HL-60 (cell line): ENCODE results near the gene RBM4.

Experiments used
- DNase-seq, 2 experiments: peaks; one replicate each; pipeline ENCODE4 v3.0.0-alpha.2; 2010 to 2020; ENCODE audit warnings: low read depth in 1 of 2, low spot score in 1 of 2
- H3K27ac ChIP-seq: fragments of 250-450 bp; sonication (Bioruptor Pico); replicated peaks from 2 replicates; pipeline ENCODE4 v1.5.1; 2020; ENCODE audit warnings: mild to moderate bottlenecking, moderate library complexity
- H3K27me3 ChIP-seq: fragments of 250-450 bp; sonication (Bioruptor Pico); 2 replicates; pipeline ENCODE4 v1.5.1; 2021; ENCODE audit warnings: mild to moderate bottlenecking, moderate library complexity; ENCODE audit not compliant: insufficient read depth, poor library complexity, severe bottlenecking
- H3K4me3 ChIP-seq: replicated peaks from 2 replicates; pipeline ENCODE4 v1.5.1; 2011; ENCODE audit warnings: mild to moderate bottlenecking, control low read depth, low read length; ENCODE audit not compliant: insufficient read depth
- GABPA ChIP-seq: IDR thresholded peaks from 2 replicates; pipeline ENCODE4 v1.6.1; 2012; ENCODE audit warnings: low read depth
- POLR2AphosphoS5 ChIP-seq: IDR thresholded peaks from 2 replicates; pipeline ENCODE4 v1.6.1; 2012; ENCODE audit warnings: low read depth
- SPI1 ChIP-seq: IDR thresholded peaks from 2 replicates; pipeline ENCODE4 v1.6.1; 2012; ENCODE audit warnings: low read depth, mild to moderate bottlenecking, borderline replicate concordance
- TF ChIP-seq, protein P1 (sequence below): IDR thresholded peaks from one replicate; pipeline ENCODE4 v1.5.1; 2011; ENCODE audit warnings: low read length, control low read depth, inconsistent platforms; ENCODE audit not compliant: insufficient read depth
- TF ChIP-seq, protein P2 (sequence below): IDR thresholded peaks from 2 replicates; pipeline ENCODE4 v1.6.1; 2012; ENCODE audit warnings: low read depth; ENCODE audit not compliant: insufficient replicate concordance

RBM4 gene

DNA sequence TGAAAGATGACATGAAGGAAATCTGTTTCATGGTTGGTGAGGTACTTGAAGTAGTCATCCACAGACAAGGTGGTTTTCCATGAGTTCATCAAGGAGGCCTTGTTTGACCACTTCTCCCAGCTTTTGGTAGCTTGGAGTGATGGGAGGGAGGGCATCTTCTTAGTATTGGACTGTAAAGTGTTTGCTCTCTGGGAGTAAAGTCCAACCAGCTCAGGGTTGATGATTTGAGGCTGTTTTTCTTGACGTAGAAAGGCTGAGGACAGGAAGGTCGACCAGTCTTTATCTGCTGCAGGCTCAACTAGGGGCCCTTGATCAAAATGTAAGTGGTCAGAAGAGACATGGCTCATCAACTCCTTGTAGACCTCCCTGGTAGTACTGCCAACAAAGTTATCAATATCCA is 47.3 kb upstream of the RBM4 start:
- no peaks in the 10 kb centered on the region for H3K27me3 ChIP-seq
- TF ChIP-seq, protein P1, sequence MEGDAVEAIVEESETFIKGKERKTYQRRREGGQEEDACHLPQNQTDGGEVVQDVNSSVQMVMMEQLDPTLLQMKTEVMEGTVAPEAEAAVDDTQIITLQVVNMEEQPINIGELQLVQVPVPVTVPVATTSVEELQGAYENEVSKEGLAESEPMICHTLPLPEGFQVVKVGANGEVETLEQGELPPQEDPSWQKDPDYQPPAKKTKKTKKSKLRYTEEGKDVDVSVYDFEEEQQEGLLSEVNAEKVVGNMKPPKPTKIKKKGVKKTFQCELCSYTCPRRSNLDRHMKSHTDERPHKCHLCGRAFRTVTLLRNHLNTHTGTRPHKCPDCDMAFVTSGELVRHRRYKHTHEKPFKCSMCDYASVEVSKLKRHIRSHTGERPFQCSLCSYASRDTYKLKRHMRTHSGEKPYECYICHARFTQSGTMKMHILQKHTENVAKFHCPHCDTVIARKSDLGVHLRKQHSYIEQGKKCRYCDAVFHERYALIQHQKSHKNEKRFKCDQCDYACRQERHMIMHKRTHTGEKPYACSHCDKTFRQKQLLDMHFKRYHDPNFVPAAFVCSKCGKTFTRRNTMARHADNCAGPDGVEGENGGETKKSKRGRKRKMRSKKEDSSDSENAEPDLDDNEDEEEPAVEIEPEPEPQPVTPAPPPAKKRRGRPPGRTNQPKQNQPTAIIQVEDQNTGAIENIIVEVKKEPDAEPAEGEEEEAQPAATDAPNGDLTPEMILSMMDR = no peak
- TF ChIP-seq GABPA = no peak
- TF ChIP-seq POLR2AphosphoS5 = no peak
- TF ChIP-seq SPI1 = no peak
- TF ChIP-seq, protein P2, sequence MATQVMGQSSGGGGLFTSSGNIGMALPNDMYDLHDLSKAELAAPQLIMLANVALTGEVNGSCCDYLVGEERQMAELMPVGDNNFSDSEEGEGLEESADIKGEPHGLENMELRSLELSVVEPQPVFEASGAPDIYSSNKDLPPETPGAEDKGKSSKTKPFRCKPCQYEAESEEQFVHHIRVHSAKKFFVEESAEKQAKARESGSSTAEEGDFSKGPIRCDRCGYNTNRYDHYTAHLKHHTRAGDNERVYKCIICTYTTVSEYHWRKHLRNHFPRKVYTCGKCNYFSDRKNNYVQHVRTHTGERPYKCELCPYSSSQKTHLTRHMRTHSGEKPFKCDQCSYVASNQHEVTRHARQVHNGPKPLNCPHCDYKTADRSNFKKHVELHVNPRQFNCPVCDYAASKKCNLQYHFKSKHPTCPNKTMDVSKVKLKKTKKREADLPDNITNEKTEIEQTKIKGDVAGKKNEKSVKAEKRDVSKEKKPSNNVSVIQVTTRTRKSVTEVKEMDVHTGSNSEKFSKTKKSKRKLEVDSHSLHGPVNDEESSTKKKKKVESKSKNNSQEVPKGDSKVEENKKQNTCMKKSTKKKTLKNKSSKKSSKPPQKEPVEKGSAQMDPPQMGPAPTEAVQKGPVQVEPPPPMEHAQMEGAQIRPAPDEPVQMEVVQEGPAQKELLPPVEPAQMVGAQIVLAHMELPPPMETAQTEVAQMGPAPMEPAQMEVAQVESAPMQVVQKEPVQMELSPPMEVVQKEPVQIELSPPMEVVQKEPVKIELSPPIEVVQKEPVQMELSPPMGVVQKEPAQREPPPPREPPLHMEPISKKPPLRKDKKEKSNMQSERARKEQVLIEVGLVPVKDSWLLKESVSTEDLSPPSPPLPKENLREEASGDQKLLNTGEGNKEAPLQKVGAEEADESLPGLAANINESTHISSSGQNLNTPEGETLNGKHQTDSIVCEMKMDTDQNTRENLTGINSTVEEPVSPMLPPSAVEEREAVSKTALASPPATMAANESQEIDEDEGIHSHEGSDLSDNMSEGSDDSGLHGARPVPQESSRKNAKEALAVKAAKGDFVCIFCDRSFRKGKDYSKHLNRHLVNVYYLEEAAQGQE = no peak
- H3K27ac ChIP-seq = no peak overlapping the region
- DNase-seq = no peak
- no peak overlapping the region for H3K4me3 ChIP-seq

DNA sequence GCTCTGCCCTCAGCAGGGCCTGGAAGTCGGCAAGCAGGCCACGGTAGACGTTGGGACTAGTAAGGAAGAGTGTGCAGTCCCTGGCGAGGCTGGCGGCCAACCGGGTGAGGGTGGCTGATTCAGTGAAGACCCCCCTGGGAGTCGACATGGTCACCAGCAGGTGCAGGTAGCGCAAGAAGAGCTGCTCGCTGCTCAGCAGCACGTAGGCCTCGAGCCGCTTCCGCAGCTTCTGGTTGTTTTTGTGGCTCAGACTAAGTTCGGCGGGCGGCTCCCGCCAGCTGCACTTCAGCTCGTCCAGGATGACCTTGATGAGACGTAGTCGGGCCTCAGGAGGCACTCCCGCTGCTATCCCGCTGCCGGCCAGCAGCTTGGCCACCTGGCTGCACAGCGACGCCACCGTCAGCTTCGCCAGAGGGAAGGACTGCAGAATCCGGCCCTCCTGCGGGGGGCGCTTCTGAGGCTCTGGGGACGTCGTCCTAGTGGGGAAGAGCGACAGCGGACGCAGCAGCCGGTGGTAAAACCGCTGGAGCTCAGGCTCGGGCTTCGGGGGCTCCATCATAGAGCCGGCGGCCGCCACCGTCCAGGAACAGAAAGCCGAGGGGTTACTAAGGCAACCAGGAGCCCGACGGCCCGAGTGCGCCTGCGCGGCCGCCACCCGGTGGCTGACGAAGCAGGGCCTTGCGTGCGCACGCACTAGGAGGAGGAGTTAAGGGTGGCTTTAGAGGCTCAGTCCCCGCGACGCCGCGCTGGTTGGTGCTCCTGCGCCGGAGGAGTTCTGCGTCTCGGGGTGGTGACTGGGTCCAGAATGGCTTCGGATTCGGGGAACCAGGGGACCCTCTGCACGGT is 45.8 kb upstream of the RBM4 start, which contains the start of the genes CCDC87 and CCS:
CCDC87 (minus strand) TSS at position 607 of the 846 bp plus-strand sequence; CDS start at position 559, 48 bp downstream.
CCS (plus strand) TSS at position 729 of the 846 bp plus-strand sequence; CDS start at position 806, 77 bp downstream.
- Histone ChIP-seq H3K4me3 (peak within 1 kb of the TSS; percentile 56), H3K27ac (peak within 1 kb of the TSS; percentile 75), H3K27me3 (no peaks in the 10 kb centered on the region)
- TF ChIP-seq SPI1 (no peak), POLR2AphosphoS5 (peak; percentile 92), GABPA (no peak)
- TF ChIP-seq, protein P1 = peak; percentile 48
- TF ChIP-seq, protein P2 = peak; percentile 16
- DNase-seq = peak; percentile 88 to 96

DNA sequence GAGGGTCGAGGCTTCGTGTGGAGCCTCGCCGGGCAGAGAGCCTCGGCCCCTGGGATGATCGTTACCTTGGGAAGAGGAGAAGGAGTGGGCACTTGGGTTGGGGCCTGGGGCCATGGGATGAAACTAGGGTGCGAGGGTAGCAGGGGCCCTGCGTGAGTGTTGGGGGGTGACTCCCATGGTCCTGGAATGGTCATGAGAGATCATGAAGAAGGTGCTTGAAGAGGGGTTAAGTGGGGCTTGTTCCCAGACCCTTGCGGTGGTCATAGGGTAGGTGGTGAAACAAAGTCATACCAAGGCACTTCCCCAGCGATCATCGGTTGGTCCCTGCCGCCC is 45.2 kb upstream of the RBM4 start:
- TF ChIP-seq, protein P2 = no peak
- TF ChIP-seq POLR2AphosphoS5 = no peak
- H3K4me3 ChIP-seq = peak overlapping the region; percentile 56
- no peak for DNase-seq
- H3K27me3 ChIP-seq = no peaks in the 10 kb centered on the region
- peak overlapping the region; percentile 75 for H3K27ac ChIP-seq
